HEK293 (cell line): ENCODE data around the gene KIAA0825.

Source experiments
- ATF2 ChIP-seq: fragments of 450-650 bp; formaldehyde crosslinking; IDR thresholded peaks from 2 replicates; pipeline ENCODE4 v1.5.1; 2016; ENCODE audit warnings: missing biosample characterization, missing genetic modification characterization, low read depth
- GLIS1 ChIP-seq: fragments of 450-650 bp; formaldehyde crosslinking; IDR thresholded peaks from 2 replicates; pipeline ENCODE4 v1.5.1; 2016; ENCODE audit warnings: missing biosample characterization, missing genetic modification characterization
- IKZF3 ChIP-seq: fragments of 450-650 bp; IDR thresholded peaks from 2 replicates; pipeline ENCODE4 v1.5.0; 2018; ENCODE audit warnings: missing biosample characterization, mild to moderate bottlenecking, missing genetic modification characterization, moderate library complexity
- REST ChIP-seq: fragments of 450-650 bp; formaldehyde crosslinking; IDR thresholded peaks from 2 replicates; pipeline ENCODE4 v1.5.1; 2016; ENCODE audit warnings: missing biosample characterization, missing genetic modification characterization
- SCRT1 ChIP-seq: fragments of 450-650 bp; formaldehyde crosslinking; IDR thresholded peaks from 2 replicates; pipeline ENCODE4 v1.5.1; 2016; ENCODE audit warnings: missing biosample characterization, missing genetic modification characterization, borderline replicate concordance
- SP7 ChIP-seq: fragments of 450-650 bp; formaldehyde crosslinking; IDR thresholded peaks from 2 replicates; pipeline ENCODE4 v1.5.1; 2016; ENCODE audit warnings: missing biosample characterization, missing genetic modification characterization
- ZNF132 ChIP-seq: fragments of 450-650 bp; formaldehyde crosslinking; IDR thresholded peaks from 2 replicates; pipeline ENCODE4 v1.5.1; 2017; ENCODE audit warnings: missing biosample characterization, missing genetic modification characterization, borderline replicate concordance
- ZNF146 ChIP-seq: fragments of 450-650 bp; formaldehyde crosslinking; IDR thresholded peaks from 2 replicates; pipeline ENCODE4 v1.5.1; 2016; ENCODE audit warnings: missing biosample characterization, missing genetic modification characterization
- ZNF398 ChIP-seq: fragments of 450-650 bp; formaldehyde crosslinking; IDR thresholded peaks from 2 replicates; pipeline ENCODE4 v1.5.1; 2017; ENCODE audit warnings: missing biosample characterization, missing genetic modification characterization
- ZNF501 ChIP-seq: fragments of 450-650 bp; formaldehyde crosslinking; IDR thresholded peaks from 2 replicates; pipeline ENCODE4 v1.5.1; 2016; ENCODE audit warnings: missing biosample characterization, missing genetic modification characterization
- ZNF558 ChIP-seq: fragments of 450-650 bp; formaldehyde crosslinking; IDR thresholded peaks from 2 replicates; pipeline ENCODE4 v1.5.1; 2016; ENCODE audit warnings: missing biosample characterization, missing genetic modification characterization
- ZNF623 ChIP-seq: fragments of 450-650 bp; formaldehyde crosslinking; IDR thresholded peaks from 2 replicates; pipeline ENCODE4 v1.5.1; 2016; ENCODE audit warnings: missing biosample characterization, missing genetic modification characterization
- TF ChIP-seq, protein P1 (sequence below): fragments of 450-650 bp; formaldehyde crosslinking; IDR thresholded peaks from 2 replicates; pipeline ENCODE4 v1.5.1; 2016; ENCODE audit warnings: missing biosample characterization, missing genetic modification characterization
- TF ChIP-seq, protein P2 (sequence below): fragments of 450-650 bp; IDR thresholded peaks from 2 replicates; pipeline ENCODE4 v1.5.1; 2018; ENCODE audit warnings: missing biosample characterization, missing genetic modification characterization
- TF ChIP-seq, protein P3 (sequence below): fragments of 450-650 bp; formaldehyde crosslinking; IDR thresholded peaks from 2 replicates; pipeline ENCODE4 v1.5.1; 2017; ENCODE audit warnings: missing biosample characterization, mild to moderate bottlenecking, missing genetic modification characterization, moderate library complexity
- TF ChIP-seq, protein P4 (sequence below): fragments of 450-650 bp; formaldehyde crosslinking; IDR thresholded peaks from 2 replicates; pipeline ENCODE4 v1.5.1; 2017; ENCODE audit warnings: missing biosample characterization, missing genetic modification characterization

Gene KIAA0825

GRCh38 chr5:94469894-94470329 is 148.5 kb downstream of the KIAA0825 start (continued):
- no peak for TF ChIP-seq ZNF132 (tag by site-specific recombination)
- TF ChIP-seq, protein P1, sequence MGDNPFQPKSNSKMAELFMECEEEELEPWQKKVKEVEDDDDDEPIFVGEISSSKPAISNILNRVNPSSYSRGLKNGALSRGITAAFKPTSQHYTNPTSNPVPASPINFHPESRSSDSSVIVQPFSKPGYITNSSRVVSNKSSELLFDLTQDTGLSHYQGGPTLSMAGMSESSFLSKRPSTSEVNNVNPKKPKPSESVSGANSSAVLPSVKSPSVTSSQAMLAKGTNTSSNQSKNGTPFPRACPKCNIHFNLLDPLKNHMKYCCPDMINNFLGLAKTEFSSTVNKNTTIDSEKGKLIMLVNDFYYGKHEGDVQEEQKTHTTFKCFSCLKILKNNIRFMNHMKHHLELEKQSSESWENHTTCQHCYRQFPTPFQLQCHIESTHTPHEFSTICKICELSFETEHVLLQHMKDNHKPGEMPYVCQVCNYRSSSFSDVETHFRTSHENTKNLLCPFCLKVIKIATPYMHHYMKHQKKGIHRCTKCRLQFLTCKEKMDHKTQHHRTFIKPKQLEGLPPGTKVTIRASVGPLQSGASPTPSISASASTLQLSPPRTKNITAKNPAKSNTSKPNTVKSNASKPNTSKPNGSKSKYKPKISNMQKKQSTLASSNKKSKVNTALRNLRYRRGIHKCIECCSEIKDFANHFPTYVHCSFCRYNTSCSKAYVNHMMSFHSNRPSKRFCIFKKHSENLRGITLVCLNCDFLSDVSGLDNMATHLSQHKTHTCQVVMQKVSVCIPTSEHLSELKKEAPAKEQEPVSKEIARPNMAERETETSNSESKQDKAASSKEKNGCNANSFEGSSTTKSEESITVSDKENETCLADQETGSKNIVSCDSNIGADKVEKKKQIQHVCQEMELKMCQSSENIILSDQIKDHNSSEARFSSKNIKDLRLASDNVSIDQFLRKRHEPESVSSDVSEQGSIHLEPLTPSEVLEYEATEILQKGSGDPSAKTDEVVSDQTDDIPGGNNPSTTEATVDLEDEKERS (tag by site-specific recombination): no peak
- TF ChIP-seq SP7 (tag by site-specific recombination): peak; percentile 99
- no peak for TF ChIP-seq REST (tag by site-specific recombination)
- TF ChIP-seq, protein P2, sequence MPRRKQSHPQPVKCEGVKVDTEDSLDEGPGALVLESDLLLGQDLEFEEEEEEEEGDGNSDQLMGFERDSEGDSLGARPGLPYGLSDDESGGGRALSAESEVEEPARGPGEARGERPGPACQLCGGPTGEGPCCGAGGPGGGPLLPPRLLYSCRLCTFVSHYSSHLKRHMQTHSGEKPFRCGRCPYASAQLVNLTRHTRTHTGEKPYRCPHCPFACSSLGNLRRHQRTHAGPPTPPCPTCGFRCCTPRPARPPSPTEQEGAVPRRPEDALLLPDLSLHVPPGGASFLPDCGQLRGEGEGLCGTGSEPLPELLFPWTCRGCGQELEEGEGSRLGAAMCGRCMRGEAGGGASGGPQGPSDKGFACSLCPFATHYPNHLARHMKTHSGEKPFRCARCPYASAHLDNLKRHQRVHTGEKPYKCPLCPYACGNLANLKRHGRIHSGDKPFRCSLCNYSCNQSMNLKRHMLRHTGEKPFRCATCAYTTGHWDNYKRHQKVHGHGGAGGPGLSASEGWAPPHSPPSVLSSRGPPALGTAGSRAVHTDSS (tag by site-specific recombination): peak; percentile 32; the same call in 1 of the 2 replicates
- TF ChIP-seq SCRT1 (tag by site-specific recombination): peak; percentile 79; the same call in 1 of the 2 replicates
- peak; percentile 99 for TF ChIP-seq IKZF3 (tag by site-specific recombination)
- 0 out of 2 replicates have a peak, but pooled peaks have one; percentile 33 for TF ChIP-seq ZNF623
- peak; percentile 65 for TF ChIP-seq ZNF398 (tag by site-specific recombination)
- TF ChIP-seq ZNF146 (tag by site-specific recombination): peak; percentile 73
- TF ChIP-seq ZNF558 (tag by site-specific recombination): peak; percentile 53; the same call in 1 of the 2 replicates
- TF ChIP-seq, protein P3, sequence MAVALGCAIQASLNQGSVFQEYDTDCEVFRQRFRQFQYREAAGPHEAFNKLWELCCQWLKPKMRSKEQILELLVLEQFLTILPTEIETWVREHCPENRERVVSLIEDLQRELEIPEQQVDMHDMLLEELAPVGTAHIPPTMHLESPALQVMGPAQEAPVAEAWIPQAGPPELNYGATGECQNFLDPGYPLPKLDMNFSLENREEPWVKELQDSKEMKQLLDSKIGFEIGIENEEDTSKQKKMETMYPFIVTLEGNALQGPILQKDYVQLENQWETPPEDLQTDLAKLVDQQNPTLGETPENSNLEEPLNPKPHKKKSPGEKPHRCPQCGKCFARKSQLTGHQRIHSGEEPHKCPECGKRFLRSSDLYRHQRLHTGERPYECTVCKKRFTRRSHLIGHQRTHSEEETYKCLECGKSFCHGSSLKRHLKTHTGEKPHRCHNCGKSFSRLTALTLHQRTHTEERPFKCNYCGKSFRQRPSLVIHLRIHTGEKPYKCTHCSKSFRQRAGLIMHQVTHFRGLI (tag by site-specific recombination): no peak
- TF ChIP-seq ATF2 (tag by site-specific recombination): 0 out of 2 replicates have a peak, but pooled peaks have one; percentile 31
- TF ChIP-seq GLIS1 (tag by site-specific recombination): peak; percentile 93
- peak; percentile 97 for TF ChIP-seq ZNF501 (tag by site-specific recombination)
- TF ChIP-seq, protein P4, sequence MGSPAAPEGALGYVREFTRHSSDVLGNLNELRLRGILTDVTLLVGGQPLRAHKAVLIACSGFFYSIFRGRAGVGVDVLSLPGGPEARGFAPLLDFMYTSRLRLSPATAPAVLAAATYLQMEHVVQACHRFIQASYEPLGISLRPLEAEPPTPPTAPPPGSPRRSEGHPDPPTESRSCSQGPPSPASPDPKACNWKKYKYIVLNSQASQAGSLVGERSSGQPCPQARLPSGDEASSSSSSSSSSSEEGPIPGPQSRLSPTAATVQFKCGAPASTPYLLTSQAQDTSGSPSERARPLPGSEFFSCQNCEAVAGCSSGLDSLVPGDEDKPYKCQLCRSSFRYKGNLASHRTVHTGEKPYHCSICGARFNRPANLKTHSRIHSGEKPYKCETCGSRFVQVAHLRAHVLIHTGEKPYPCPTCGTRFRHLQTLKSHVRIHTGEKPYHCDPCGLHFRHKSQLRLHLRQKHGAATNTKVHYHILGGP: peak; percentile 33; the same call in 1 of the 2 replicates
